T-helper 1 cell treated with Interleukin-12 subunit alpha and Interleukin-12 subunit beta and Interleukin-4 antibody, amounts not matched to agents 30 μg/mL and 1 μg/mL, for 36 hours (primary cell): ENCODE measurements around the gene GLT6D1.
"Not testable (repeated sequence)": the region's sequence is repeated elsewhere in the genome, so short reads cannot be mapped to it uniquely, and the experiment has no call there.

Experiments
- H3K27ac Mint-ChIP-seq: one replicate; pipeline ENCODE4 v1.8.0; 2021; ENCODE audit warnings: mild to moderate bottlenecking, mixed read lengths
- H3K27me3 Mint-ChIP-seq: one replicate; pipeline ENCODE4 v1.8.0; 2021; ENCODE audit warnings: low read depth, mixed read lengths
- H3K36me3 Mint-ChIP-seq: one replicate; pipeline ENCODE4 v1.8.0; 2021; ENCODE audit warnings: low read depth, mixed read lengths
- H3K4me1 Mint-ChIP-seq: one replicate; pipeline ENCODE4 v1.8.0; 2021; ENCODE audit warnings: low read depth, mixed read lengths
- H3K4me3 Mint-ChIP-seq: one replicate; pipeline ENCODE4 v1.8.0; 2021; ENCODE audit warnings: mild to moderate bottlenecking, moderate library complexity, mixed read lengths
- H3K9me3 Mint-ChIP-seq: one replicate; pipeline ENCODE4 v1.8.0; 2021; ENCODE audit warnings: mixed read lengths

Gene GLT6D1

GRCh38 chr9:135660407-135660806 is 21.1 kb upstream of the GLT6D1 start:
- H3K4me3 Mint-ChIP-seq = no peak overlapping the region
- H3K27me3 Mint-ChIP-seq = no peaks in the 10 kb centered on the region
- no peaks in the 10 kb centered on the region for H3K4me1 Mint-ChIP-seq
- H3K9me3 Mint-ChIP-seq = no peaks in the 10 kb centered on the region
- no peaks in the 10 kb centered on the region for H3K36me3 Mint-ChIP-seq
- no peak overlapping the region for H3K27ac Mint-ChIP-seq

GRCh38 chr9:135659252-135659651 is 19.9 kb upstream of the GLT6D1 start:
- Mint-ChIP-seq H3K9me3 (no peaks in the 10 kb centered on the region), H3K4me3 (no peak overlapping the region), H3K27me3 (no peaks in the 10 kb centered on the region), H3K36me3 (no peaks in the 10 kb centered on the region), H3K27ac (no peak overlapping the region), H3K4me1 (no peaks in the 10 kb centered on the region)

DNA sequence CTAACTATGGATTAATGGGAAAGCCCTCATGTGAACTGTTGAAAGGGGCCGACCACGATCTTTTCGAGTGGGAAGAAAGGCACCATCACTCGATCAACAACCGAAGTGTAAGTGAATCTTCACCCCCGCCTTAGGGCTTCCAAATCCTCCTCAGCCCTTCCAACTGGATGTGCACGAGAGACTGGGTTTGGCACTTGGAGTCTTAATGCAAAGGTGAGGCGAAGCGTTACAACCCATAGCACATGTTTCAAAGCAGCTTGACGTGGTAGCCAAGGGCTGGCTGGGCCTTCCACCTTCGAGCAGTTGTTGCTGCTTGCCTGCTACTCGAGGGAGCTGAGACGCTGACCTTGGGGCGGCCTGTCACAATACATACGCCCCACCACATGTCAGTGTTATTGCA is 18.1 kb upstream of the GLT6D1 start:
- Mint-ChIP-seq H3K27ac (no peak overlapping the region), H3K27me3 (no peaks in the 10 kb centered on the region), H3K4me1 (no peaks in the 10 kb centered on the region), H3K36me3 (no peaks in the 10 kb centered on the region), H3K9me3 (no peaks in the 10 kb centered on the region), H3K4me3 (no peak overlapping the region)

- H3K36me3 Mint-ChIP-seq = no peaks in the 10 kb centered on the region
- peaks cover 3% of the 10 kb centered on the region for H3K9me3 Mint-ChIP-seq
- no peak overlapping the region for H3K4me3 Mint-ChIP-seq
- no peaks in the 10 kb centered on the region for H3K4me1 Mint-ChIP-seq
- no peak overlapping the region for H3K27ac Mint-ChIP-seq
- H3K27me3 Mint-ChIP-seq = no peaks in the 10 kb centered on the region
Measured at GRCh38 chr9:135655317-135655716, 16.0 kb upstream of the GLT6D1 start.

DNA sequence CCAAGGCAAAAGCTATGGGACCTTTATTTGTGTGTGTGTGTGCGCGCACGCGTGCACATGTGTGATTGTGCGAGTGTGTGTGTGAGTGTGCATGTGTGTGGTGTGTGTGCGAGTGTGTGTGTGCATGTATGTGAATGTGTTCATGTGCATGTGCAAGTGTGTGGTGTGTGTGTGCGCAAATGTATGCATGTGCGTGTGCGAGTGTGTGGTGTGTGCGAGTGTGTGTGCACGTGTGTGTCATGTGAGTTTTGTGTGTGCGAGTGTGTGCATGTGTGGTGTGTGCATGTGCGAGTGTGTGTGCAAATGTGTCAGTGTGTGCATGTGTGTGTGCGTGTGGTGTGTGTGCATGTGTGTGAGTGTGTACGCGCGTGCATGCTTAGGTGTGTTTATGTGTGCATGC is 11.1 kb upstream of the GLT6D1 start:
- H3K36me3 Mint-ChIP-seq = no peaks in the 10 kb centered on the region
- H3K4me1 Mint-ChIP-seq = no peaks in the 10 kb centered on the region
- H3K27me3 Mint-ChIP-seq = no peaks in the 10 kb centered on the region
- H3K4me3 Mint-ChIP-seq = no peak overlapping the region
- peaks cover 39% of the 10 kb centered on the region for H3K9me3 Mint-ChIP-seq
- H3K27ac Mint-ChIP-seq = no peak overlapping the region

DNA sequence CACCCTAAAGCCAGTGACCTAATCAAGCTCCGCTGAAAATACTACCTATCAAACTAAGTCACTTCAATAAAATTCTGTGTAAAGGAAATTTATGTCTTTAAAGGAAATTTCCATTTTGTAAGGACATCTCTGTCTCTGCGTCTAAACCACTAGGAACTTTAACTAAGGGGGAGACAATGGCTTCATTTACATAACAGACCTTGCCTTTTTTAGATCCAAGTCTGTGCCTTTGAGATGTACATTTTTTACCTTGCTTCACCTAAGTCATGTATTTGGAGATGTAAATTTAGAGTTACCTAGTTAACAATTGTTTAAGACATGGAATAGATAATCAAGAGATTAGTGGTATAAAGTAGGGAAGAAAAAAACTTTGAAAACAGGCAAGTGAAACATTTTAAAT is 10.2 kb upstream of the GLT6D1 start:
- H3K36me3 Mint-ChIP-seq = no peaks in the 10 kb centered on the region
- H3K4me3 Mint-ChIP-seq = no peak overlapping the region
- H3K9me3 Mint-ChIP-seq = peaks cover 48% of the 10 kb centered on the region
- no peaks in the 10 kb centered on the region for H3K27me3 Mint-ChIP-seq
- no peak overlapping the region for H3K27ac Mint-ChIP-seq
- no peaks in the 10 kb centered on the region for H3K4me1 Mint-ChIP-seq

GRCh38 chr9:135648494-135649410 is 9.4 kb upstream of the GLT6D1 start:
- Mint-ChIP-seq H3K36me3 (no peaks in the 10 kb centered on the region), H3K4me3 (no peak overlapping the region), H3K9me3 (peaks cover 53% of the 10 kb centered on the region), H3K4me1 (no peaks in the 10 kb centered on the region), H3K27ac (no peak overlapping the region), H3K27me3 (no peaks in the 10 kb centered on the region)

GRCh38 chr9:135647884-135648283 is 8.5 kb upstream of the GLT6D1 start:
- Mint-ChIP-seq H3K4me1 (no peaks in the 10 kb centered on the region), H3K27me3 (no peaks in the 10 kb centered on the region), H3K4me3 (no peak overlapping the region), H3K27ac (no peak overlapping the region), H3K9me3 (peaks cover 60% of the 10 kb centered on the region), H3K36me3 (no peaks in the 10 kb centered on the region)

- Mint-ChIP-seq H3K4me3 (no peak overlapping the region), H3K4me1 (no peaks in the 10 kb centered on the region), H3K9me3 (peaks cover 55% of the 10 kb centered on the region), H3K36me3 (no peaks in the 10 kb centered on the region), H3K27me3 (no peaks in the 10 kb centered on the region), H3K27ac (no peak overlapping the region)
Measured at GRCh38 chr9:135644631-135645218, 5.4 kb upstream of the GLT6D1 start.

DNA sequence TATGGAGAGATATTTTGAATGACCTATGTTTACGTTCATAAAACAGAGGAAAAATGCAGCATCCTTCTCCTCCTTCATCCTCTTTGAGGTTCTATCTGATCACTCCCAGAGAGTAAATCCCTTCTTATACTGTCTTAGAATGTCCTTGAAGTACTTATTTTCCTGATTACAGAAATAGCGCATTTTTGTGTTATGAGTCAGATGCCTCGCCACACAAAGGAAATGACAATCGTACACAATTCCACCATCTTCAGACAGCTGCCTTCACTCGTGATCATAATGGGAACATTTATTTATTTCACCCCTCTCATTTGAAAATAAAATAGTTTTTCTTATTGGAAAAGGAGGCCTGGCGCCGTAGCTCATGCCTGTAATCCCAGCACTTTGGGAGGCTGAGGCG is 2.4 kb upstream of the GLT6D1 start:
- H3K27me3 Mint-ChIP-seq = no peaks in the 10 kb centered on the region
- no peaks in the 10 kb centered on the region for H3K36me3 Mint-ChIP-seq
- no peaks in the 10 kb centered on the region for H3K4me1 Mint-ChIP-seq
- H3K9me3 Mint-ChIP-seq = peaks cover 34% of the 10 kb centered on the region
- H3K4me3 Mint-ChIP-seq = no peak overlapping the region
- H3K27ac Mint-ChIP-seq = no peak overlapping the region

- H3K4me1 Mint-ChIP-seq = no peaks in the 10 kb centered on the region
- H3K27ac Mint-ChIP-seq = no peak overlapping the region
- H3K9me3 Mint-ChIP-seq = peaks cover 29% of the 10 kb centered on the region
- no peak overlapping the region for H3K4me3 Mint-ChIP-seq
- no peaks in the 10 kb centered on the region for H3K36me3 Mint-ChIP-seq
- H3K27me3 Mint-ChIP-seq = no peaks in the 10 kb centered on the region
Measured at GRCh38 chr9:135641047-135641446, 1.7 kb upstream of the GLT6D1 start.

DNA sequence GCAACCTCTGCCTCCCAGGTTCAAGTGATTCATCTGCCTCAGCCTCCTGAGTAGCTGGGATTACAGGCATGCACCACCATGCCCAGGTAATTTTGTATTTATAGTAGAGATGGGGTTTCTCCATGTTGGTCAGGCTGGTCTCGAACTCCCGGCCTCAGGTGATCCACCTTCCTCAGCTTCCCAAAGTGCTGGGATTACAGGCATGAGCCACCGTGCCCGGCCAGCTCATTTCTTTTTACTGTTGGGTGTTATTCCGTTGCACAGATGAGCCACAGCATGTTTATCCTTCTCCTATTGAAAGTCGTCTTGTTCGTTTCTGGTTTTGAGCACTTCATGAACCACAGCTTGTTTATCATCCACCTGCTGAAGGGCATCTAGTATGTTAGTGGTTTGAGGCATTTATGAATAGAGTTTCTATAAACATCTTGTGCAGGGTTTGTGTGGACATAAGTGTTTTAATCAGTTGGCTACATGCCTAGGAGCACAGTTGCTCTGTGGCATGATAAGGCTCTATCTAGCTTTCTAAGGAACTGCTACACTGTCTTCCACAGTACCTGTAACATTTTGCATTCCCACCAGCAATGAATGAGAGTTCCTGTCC is 2.3 kb downstream of the GLT6D1 start:
- H3K36me3 Mint-ChIP-seq, H3K27me3 Mint-ChIP-seq, H3K27ac Mint-ChIP-seq, H3K4me1 Mint-ChIP-seq, H3K4me3 Mint-ChIP-seq, H3K9me3 Mint-ChIP-seq: not testable (repeated sequence)

- no peak overlapping the region for H3K27ac Mint-ChIP-seq
- H3K4me1 Mint-ChIP-seq = no peaks in the 10 kb centered on the region
- H3K9me3 Mint-ChIP-seq = peaks cover 9% of the 10 kb centered on the region
- H3K27me3 Mint-ChIP-seq = no peaks in the 10 kb centered on the region
- no peaks in the 10 kb centered on the region for H3K36me3 Mint-ChIP-seq
- H3K4me3 Mint-ChIP-seq = no peak overlapping the region
Measured at GRCh38 chr9:135632841-135633240, 6.5 kb downstream of the GLT6D1 start.

- H3K36me3 Mint-ChIP-seq = no peaks in the 10 kb centered on the region
- H3K4me3 Mint-ChIP-seq = no peak overlapping the region
- H3K27ac Mint-ChIP-seq = no peak overlapping the region
- no peaks in the 10 kb centered on the region for H3K4me1 Mint-ChIP-seq
- H3K9me3 Mint-ChIP-seq = peaks cover 17% of the 10 kb centered on the region
- H3K27me3 Mint-ChIP-seq = no peaks in the 10 kb centered on the region
Measured at GRCh38 chr9:135624282-135624681, 15.1 kb downstream of the GLT6D1 start.

DNA sequence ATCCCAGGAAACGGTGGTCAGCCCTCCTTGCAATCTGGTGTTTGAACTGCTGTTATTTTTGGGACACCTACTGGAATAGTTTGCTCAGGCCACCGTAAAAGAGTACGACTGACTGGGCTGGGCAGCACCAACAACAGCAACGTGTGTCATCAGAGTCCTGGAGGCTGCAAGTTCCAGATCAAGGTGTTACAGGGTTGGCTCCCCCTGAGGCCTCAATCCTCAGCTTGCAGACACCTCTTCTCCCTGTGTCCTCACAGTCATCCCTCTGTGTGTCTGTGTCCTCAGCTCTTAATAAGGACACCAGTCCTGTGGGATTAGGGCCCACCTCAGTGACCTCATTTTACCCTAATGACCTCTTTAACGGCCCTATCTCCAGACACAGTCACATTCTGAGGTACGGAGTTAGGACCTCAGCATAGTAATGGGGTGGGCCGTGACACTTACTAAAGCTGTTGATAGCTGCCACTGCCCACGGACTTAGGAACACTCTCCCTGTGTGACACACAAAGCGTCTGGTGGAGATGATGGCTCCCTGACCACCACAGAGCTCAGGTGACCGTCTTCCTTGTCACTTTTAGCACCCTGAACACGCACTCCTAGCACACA is 16.8 kb downstream of the GLT6D1 start:
- H3K36me3 Mint-ChIP-seq = no peaks in the 10 kb centered on the region
- peaks cover 9% of the 10 kb centered on the region for H3K9me3 Mint-ChIP-seq
- no peak overlapping the region for H3K27ac Mint-ChIP-seq
- H3K4me1 Mint-ChIP-seq = no peaks in the 10 kb centered on the region
- no peaks in the 10 kb centered on the region for H3K27me3 Mint-ChIP-seq
- no peak overlapping the region for H3K4me3 Mint-ChIP-seq
